Ectodermal cell (in vitro differentiated cells): Measurements from ENCODE around the gene PGGHG.
"Not testable (repeated sequence)": the region's sequence is repeated elsewhere in the genome, so short reads cannot be mapped to it uniquely, and the experiment has no call there.

Experiments used
- H3K27ac ChIP-seq: 2 replicates; pipeline ENCODE4 v1.7.0; 2013; ENCODE audit warnings: mild to moderate bottlenecking, low read depth, low read length; ENCODE audit not compliant: insufficient read depth, poor library complexity, severe bottlenecking
- H3K27me3 ChIP-seq: 2 replicates; pipeline ENCODE4 v1.7.0; 2013; ENCODE audit warnings: mild to moderate bottlenecking, low read length; ENCODE audit not compliant: insufficient read depth, control insufficient read depth, poor library complexity, severe bottlenecking
- H3K36me3 ChIP-seq: one replicate; pipeline ENCODE4 v1.7.0; 2013; ENCODE audit warnings: low read length; ENCODE audit not compliant: control insufficient read depth, insufficient read depth
- H3K4me1 ChIP-seq: one replicate; pipeline ENCODE4 v1.7.0; 2013; ENCODE audit warnings: low read length; ENCODE audit not compliant: control insufficient read depth, insufficient read depth
- H3K4me3 ChIP-seq: 2 replicates; pipeline ENCODE4 v1.7.0; 2013; ENCODE audit warnings: low read depth, low read length, control low read depth; ENCODE audit not compliant: insufficient read depth
- H3K9me3 ChIP-seq: 2 replicates; pipeline ENCODE4 v1.7.0; 2013; ENCODE audit warnings: mild to moderate bottlenecking, low read length, moderate library complexity; ENCODE audit not compliant: control insufficient read depth
- WGBS, 2 experiments: methylation state at CpG; one replicate each; pipeline ENCODE4 v1.1.7; 2013; ENCODE audit warnings: missing lambda C conversion rate in 2 of 2; 5-methylcytosine and 5-hydroxymethylcytosine counted together

The PGGHG gene

DNA sequence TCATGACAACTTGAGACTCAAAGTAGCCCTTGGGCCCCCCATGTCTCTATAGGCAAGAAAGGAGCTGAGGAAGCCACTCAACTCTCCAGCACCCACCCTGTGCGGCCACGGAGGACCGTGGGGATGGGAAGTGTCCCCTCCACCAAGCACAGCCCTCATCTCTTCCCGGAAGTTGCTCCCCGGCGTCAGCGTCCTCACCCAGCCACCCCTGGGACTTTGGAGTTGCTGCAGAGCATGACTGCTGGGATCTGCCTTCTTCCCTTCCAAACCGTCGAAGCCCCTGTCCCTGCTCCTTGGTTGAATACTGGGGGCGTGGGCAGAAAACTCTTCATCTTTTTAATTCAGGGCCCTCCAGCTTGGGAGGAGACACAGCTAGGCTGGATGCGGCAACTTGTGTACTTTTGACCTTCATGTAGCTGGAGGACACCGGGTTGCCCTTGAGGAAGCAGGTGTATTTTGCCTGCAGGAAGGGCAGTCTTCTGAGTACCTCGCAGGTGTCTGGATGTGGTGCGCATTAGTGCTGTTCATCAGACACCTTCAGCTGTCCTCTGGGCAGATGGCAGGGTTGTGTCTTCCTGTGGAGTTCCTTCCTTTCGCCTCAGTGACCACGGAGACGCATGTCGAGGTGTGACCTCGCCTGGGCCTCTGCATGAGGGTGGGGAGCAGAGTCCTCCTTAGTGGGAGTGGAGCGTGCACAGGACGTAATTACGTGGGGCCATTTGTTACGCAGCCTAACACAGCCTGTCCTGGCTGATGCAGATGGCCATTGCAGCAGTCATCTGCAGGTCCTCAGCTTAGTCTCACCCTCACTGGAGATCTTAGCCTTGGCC lies 43.9 kb downstream of the PGGHG start:
- Histone ChIP-seq H3K9me3 (no peaks in the 10 kb centered on the region), H3K4me1 (peaks cover 13% of the 10 kb centered on the region), H3K4me3 (no peak overlapping the region), H3K27me3 (no peaks in the 10 kb centered on the region), H3K36me3 (no peaks in the 10 kb centered on the region), H3K27ac (no peak overlapping the region)
- WGBS, 2 experiments, result 96 to 97% methylated on average over 23 of the region's 23 CpGs

DNA sequence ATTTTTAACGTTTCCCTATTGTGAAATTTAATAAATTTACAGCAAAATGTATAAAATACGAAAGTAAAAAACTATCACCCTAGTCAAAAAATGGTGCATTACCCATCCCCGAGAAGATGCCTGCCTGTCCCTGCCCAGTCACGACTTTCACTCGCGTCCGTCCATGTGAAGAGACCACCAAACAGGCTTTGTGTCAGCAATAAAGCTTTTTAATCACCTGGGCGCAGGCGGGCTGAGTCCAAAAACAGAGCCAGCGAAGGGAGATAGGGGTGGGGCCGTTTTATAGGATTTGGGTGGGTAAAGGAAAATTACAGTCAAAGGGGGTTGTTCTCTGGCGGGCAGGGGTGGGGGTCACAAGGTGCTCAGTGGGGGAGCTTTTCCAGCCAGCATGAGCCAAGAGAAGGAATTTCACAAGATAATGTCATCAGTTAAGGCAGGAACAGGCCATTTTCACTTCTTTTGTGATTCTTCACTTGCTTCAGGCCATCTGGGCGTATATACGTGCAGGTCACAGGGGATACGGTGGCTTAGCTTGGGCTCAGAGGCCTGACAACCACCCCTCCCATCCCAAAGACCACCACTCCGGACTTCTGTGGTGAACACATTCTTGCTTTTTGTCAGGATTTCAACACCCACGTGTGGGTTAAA lies 44.8 kb downstream of the PGGHG start:
- H3K36me3 ChIP-seq, H3K27me3 ChIP-seq, H3K9me3 ChIP-seq, H3K4me3 ChIP-seq: not testable (repeated sequence)
- peak overlapping the region; percentile 64 for H3K27ac ChIP-seq
- peaks cover 13% of the 10 kb centered on the region for H3K4me1 ChIP-seq
- WGBS, 2 experiments, result 55 to 60% methylated on average over 16 to 17 of the region's 17 CpGs

DNA sequence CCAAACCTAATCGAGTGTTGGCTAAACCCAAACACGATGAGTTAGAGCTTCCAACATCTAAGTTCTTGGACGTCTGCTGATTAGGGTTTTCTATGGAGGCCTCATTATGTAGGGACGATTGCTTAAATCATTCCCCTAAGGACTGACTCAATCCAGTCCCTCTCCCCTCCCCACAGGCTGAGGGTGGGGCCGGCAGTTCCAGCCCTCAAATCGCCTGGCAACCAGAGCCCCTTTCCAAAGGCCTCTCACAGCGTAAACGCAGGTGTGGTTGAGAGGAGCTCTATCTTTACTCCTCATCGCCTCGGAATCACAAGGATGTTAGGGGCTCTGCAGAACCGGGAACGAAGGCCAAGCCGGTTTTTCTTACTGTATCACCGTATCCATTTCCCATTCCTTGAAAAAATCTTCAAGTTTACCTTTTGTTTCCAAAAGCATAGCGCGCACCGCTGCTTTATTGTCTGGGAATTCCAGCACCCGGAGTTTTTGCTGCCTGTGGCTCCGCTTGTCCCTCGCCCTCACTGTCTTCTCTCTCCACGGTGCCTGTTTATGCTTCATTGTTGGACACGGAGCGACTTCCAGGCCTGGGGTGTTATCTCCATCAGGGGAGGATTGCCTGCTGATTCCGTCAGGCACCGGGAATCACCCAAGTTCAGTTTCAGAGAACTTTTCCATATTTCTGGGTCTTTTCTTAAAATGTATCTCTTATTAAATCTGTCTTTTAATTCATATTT lies 45.5 kb downstream of the PGGHG start:
- Histone ChIP-seq H3K27me3 (no peaks in the 10 kb centered on the region), H3K36me3 (no peaks in the 10 kb centered on the region), H3K9me3 (no peaks in the 10 kb centered on the region), H3K4me1 (peaks cover 13% of the 10 kb centered on the region), H3K4me3 (no peak overlapping the region), H3K27ac (peak overlapping the region; percentile 64)
- 12 to 13% methylated on average over 25 of the region's 25 CpGs for WGBS, 2 experiments

DNA sequence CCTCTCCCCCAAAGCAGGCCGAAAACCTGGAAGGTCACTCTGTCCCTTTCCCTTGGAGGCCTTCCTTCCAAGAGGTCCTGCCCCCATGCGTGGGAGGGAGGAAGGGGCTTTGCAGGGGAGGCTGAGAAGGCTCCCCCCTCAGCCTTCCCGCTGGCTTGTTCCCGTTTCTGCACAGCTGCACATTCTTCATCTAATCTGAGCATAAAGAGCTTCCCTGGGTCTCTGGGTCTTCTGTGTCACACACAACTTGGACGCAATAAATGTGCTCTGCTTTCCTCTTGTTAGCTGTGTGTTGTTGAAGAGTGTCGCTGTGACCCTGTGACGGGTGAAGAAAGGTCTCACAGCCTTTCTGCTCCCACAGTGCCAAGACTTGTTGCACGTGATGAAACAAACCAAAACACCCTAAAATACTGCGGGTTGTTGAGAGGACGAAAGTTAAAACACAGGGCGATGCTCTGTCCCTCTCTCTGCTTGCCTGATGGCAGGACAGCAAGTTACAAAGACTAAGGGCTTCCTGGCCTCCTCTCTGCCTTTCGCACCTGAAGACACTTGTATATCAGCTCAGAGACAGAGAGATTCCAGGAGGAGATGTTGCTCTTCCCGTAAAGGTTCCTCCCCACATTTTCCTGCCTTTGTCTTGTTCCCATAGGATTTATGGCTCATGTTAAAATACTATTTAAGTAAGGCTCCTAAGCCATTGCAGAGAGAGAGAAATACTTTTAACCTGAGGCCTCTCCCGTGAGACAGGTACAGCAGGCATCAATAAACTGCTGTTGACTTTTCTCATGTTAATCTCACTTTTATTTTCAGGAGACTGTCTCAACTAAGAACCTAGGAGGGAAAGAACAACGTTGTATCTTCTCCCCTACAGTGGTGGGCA lies 47.1 kb downstream of the PGGHG start:
- Histone ChIP-seq H3K27ac (peak overlapping the region; percentile 70), H3K36me3 (no peaks in the 10 kb centered on the region), H3K9me3 (no peaks in the 10 kb centered on the region), H3K4me3 (no peak overlapping the region), H3K27me3 (no peaks in the 10 kb centered on the region), H3K4me1 (peaks cover 13% of the 10 kb centered on the region)
- 69 to 71% methylated on average over 15 of the region's 15 CpGs for WGBS, 2 experiments

DNA sequence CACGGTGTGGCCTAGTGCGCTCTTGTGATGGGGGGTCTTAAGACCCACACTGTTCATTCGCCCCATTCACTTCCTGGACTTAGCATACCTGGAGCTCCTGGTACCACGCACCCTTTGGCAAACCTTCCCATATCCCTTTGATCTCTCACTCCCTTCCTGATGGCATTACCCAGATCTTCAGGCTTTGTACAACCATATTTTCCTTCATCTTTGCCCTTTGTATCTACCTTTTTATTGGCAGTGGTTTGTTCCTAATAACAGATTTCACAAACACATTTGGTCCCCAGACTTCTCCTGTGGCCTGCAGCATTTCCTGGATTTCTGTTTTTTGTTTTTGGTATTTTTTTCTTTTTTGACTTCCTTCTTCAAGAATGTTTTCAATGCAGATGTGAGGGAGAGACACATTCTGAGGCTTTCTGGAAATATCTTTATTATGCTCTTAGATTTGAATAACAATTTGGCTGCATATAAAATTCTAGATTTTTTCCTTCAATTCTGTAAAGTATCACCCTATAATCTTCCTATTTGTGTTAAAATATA lies 47.8 kb downstream of the PGGHG start:
- Histone ChIP-seq H3K4me3 (no peak overlapping the region), H3K27me3 (no peaks in the 10 kb centered on the region), H3K36me3 (no peaks in the 10 kb centered on the region), H3K27ac (no peak overlapping the region), H3K4me1 (peaks cover 13% of the 10 kb centered on the region), H3K9me3 (no peaks in the 10 kb centered on the region)
- 85 to 88% methylated on average over 4 of the region's 4 CpGs for WGBS, 2 experiments

DNA sequence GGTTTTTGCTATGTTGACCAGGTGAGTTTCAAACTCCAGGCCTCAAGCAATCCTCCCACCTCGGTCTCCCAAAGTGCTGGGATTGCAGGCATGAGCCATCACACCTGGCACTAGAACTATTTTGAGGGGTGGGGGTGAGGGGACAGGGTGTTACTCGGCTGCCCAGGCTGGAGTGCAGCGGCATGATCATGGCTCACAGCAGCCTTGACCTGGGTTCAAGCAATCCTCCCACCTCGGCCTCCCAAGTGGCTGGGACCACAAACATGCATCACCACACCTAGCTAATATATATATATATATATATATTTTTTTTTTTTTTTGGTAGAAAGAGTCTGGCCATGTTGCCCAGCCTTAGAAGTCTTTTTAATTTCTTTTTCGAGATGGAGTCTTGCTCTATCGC lies 48.8 kb downstream of the PGGHG start:
- Histone ChIP-seq H3K36me3 (no peaks in the 10 kb centered on the region), H3K9me3 (no peaks in the 10 kb centered on the region), H3K4me1 (peaks cover 21% of the 10 kb centered on the region), H3K27ac (no peak overlapping the region), H3K4me3 (no peak overlapping the region), H3K27me3 (no peaks in the 10 kb centered on the region)
- 93 to 96% methylated on average over 5 to 6 of the region's 6 CpGs for WGBS, 2 experiments

DNA sequence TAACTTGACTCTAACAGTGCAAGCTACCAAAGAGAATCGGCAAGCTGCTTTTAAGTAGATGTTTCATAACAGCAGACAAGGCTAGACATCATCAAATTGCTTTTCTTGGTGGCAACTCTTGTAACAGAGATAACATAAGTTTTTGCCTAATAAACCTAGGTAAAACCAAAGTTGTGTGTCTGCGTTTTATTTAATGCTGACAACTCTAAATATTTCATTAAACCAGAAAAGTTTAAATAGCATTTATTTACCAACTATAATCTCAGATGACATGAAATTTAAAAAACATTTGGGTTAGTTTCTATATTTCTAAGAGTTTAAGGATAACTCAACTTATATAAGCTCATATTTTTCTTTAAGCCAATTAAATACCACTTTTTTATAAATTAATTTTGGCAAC lies 51.0 kb downstream of the PGGHG start:
- Histone ChIP-seq H3K9me3 (no peaks in the 10 kb centered on the region), H3K4me3 (no peak overlapping the region), H3K27me3 (no peaks in the 10 kb centered on the region), H3K27ac (no peak overlapping the region), H3K4me1 (peaks cover 12% of the 10 kb centered on the region), H3K36me3 (no peaks in the 10 kb centered on the region)
- 96 to 99% methylated on average over 1 to 2 of the region's 2 CpGs for WGBS, 2 experiments

DNA sequence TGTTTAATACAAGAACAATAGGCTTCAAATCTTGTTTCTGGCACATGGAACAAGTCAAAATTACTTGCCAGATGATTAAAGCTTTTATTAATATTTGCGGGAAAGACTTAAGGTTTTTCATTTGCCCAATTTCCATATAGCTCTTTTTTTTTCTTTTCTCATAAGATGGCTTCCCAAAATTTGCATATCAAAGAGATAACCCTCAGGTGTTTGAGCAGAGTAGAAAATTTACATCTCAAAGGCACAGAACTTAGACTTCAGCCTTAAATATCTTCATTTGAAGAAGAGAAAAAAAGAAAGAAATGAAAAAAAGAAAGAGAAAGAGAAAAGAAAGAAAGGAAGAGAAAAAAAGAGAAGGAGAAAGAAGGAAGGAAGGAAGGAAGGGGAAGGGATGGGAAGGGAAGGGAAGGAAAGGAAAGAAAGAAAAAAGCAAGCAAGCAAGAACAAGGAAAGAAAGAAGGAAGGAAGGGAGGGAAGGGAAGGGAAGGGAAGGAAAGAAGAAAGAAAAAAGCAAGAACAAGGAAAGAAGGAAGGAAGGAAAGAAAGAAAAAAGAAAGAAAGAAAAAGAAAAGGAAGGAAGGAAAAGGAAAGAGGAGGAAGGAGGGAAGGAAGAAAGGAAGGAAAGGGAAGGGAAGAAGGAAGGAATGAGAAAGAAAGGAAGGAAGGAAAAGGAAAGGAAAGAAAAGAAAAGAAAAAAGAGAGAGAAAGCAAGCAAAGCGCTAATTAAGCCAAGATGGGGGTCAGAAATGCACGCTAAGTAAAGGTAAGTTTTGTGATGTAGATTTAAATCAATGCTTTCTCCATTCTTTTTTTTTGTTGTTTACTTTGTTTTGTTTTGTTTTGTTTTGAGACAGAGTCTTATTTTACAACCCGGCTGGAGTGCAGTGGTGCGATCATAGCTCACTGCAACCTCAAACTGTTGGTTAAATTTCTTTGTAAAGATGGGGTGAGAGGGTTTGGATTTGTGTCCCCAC lies 51.9 kb downstream of the PGGHG start:
- Histone ChIP-seq H3K27ac (no peak overlapping the region), H3K27me3 (no peaks in the 10 kb centered on the region), H3K9me3 (no peaks in the 10 kb centered on the region), H3K4me1 (peaks cover 9% of the 10 kb centered on the region), H3K36me3 (no peaks in the 10 kb centered on the region), H3K4me3 (no peak overlapping the region)
- 45 to 55% methylated on average over 4 of the region's 5 CpGs for WGBS, 2 experiments

DNA sequence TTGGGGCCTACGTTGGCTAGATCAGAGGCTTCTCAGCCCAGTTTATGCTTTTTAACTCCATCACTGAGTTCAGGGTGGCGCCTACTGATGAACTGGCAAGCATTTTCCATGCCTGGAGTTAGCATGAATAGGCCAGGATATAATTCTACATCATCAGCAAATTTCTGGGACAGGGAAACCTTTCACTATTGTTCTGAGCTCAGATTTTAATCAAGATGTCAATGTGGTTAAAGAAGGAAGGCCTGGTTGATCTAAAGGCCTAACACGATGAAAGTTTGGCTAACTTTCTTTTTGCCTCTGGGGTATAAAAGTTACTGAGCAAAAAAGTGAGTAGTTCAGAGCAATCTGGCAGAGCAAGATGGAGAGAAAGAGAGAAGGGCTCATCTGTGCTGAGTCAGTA lies 53.4 kb downstream of the PGGHG start:
- peaks cover 7% of the 10 kb centered on the region for H3K4me1 ChIP-seq
- no peaks in the 10 kb centered on the region for H3K27me3 ChIP-seq
- H3K4me3 ChIP-seq, result no peak overlapping the region
- peak overlapping the region; percentile 16 for H3K27ac ChIP-seq
- H3K9me3 ChIP-seq, result no peaks in the 10 kb centered on the region
- H3K36me3 ChIP-seq, result no peaks in the 10 kb centered on the region
- WGBS, 2 experiments, result 89 to 91% methylated on average over 3 of the region's 3 CpGs
